GM21786 (cell line): ENCODE results near the gene USP17L28.
"Not testable (repeated sequence)": the region's sequence is repeated elsewhere in the genome, so short reads cannot be mapped to it uniquely, and the experiment has no call there.

ENCODE experiments used
- ATAC-seq: cut with Tn5 transposase; IDR thresholded peaks from one replicate; pipeline ENCODE4 v1.9.1; 2021; ENCODE audit not compliant: unreplicated experiment

Gene USP17L28, protein sequence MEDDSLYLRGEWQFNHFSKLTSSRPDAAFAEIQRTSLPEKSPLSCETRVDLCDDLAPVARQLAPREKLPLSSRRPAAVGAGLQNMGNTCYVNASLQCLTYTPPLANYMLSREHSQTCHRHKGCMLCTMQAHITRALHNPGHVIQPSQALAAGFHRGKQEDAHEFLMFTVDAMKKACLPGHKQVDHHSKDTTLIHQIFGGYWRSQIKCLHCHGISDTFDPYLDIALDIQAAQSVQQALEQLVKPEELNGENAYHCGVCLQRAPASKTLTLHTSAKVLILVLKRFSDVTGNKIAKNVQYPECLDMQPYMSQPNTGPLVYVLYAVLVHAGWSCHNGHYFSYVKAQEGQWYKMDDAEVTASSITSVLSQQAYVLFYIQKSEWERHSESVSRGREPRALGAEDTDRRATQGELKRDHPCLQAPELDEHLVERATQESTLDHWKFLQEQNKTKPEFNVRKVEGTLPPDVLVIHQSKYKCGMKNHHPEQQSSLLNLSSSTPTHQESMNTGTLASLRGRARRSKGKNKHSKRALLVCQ

GRCh38 chr4:9348593-9348992 is at the start of gene USP17L28:
TSS of gene USP17L28 (plus strand) at chr4:9348893. CDS start at chr4:9348893, 0 bp downstream.
- ATAC-seq = not testable (repeated sequence)

- not testable (repeated sequence) for ATAC-seq
Measured at GRCh38 chr4:9324191-9324590, 24.5 kb upstream of the USP17L28 start.

DNA sequence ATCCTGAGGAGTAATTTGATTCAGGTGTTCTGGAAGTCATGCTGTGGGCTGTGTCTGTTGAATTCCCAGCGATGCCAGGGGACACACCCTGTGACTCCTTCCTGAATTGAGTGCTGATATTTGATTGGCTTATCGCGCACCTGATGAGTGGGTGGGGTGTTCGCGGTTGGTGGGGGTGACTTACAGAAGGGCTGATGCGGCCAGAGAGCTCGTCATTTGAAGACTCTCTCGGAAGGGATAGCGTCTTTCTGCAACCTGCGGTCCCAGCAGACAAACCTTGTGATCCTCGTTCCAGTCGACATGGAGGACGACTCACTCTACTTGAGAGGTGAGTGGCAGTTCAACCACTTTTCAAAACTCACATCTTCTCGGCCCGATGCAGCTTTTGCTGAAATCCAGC is 23.8 kb upstream of the USP17L28 start, which contains the start of gene USP17L24:
USP17L24 (plus strand) TSS at position 301 of the 400 bp plus-strand sequence; CDS start at position 301, 0 bp downstream.
- not testable (repeated sequence) for ATAC-seq

GRCh38 chr4:9329611-9330010 is 19.1 kb upstream of the USP17L28 start, which contains the start of gene USP17L25:
TSS of gene USP17L25 (plus strand) at chr4:9329911. CDS start at chr4:9329911, 0 bp downstream.
- not testable (repeated sequence) for ATAC-seq

GRCh38 chr4:9334358-9334757 is 14.3 kb upstream of the USP17L28 start, which contains the start of gene USP17L26:
TSS of gene USP17L26 (plus strand) at chr4:9334658. CDS start at chr4:9334658, 0 bp downstream.
- ATAC-seq = not testable (repeated sequence)

DNA sequence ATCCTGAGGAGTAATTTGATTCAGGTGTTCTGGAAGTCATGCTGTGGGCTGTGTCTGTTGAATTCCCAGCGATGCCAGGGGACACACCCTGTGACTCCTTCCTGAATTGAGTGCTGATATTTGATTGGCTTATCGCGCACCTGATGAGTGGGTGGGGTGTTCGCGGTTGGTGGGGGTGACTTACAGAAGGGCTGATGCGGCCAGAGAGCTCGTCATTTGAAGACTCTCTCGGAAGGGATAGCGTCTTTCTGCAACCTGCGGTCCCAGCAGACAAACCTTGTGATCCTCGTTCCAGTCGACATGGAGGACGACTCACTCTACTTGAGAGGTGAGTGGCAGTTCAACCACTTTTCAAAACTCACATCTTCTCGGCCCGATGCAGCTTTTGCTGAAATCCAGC is 9.6 kb upstream of the USP17L28 start, which contains the start of gene USP17L5:
USP17L5 (plus strand) TSS at position 301 of the 400 bp plus-strand sequence; CDS start at position 301, 0 bp downstream.
- ATAC-seq = not testable (repeated sequence)

DNA sequence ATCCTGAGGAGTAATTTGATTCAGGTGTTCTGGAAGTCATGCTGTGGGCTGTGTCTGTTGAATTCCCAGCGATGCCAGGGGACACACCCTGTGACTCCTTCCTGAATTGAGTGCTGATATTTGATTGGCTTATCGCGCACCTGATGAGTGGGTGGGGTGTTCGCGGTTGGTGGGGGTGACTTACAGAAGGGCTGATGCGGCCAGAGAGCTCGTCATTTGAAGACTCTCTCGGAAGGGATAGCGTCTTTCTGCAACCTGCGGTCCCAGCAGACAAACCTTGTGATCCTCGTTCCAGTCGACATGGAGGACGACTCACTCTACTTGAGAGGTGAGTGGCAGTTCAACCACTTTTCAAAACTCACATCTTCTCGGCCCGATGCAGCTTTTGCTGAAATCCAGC is 4.8 kb upstream of the USP17L28 start, which contains the start of gene USP17L27:
USP17L27 (plus strand) TSS at position 301 of the 400 bp plus-strand sequence; CDS start at position 301, 0 bp downstream.
- ATAC-seq = not testable (repeated sequence)

DNA sequence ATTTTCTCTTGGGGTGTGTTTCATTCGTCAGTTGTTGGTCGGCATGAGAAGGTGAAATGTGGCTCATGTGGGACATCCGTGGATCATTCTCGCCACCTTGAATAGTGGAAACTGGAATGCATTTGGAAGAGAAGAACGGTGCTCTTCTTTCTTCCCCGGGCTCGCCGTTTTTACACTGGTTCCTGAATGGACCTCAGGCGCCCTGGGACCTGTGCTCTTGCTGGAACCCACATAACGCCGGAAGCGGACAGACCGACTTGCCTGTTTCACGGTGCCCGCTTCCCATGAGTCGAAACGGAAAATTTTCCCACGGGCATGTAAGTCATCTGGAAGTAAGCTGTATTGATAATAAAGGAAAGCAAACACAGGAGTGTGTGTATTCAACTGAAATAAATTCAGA is 2.2 kb downstream of the USP17L28 start:
- ATAC-seq = not testable (repeated sequence)

DNA sequence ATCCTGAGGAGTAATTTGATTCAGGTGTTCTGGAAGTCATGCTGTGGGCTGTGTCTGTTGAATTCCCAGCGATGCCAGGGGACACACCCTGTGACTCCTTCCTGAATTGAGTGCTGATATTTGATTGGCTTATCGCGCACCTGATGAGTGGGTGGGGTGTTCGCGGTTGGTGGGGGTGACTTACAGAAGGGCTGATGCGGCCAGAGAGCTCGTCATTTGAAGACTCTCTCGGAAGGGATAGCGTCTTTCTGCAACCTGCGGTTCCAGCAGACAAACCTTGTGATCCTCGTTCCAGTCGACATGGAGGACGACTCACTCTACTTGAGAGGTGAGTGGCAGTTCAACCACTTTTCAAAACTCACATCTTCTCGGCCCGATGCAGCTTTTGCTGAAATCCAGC is 4.6 kb downstream of the USP17L28 start, which contains the start of gene USP17L29:
USP17L29 (plus strand) TSS at position 301 of the 400 bp plus-strand sequence; CDS start at position 301, 0 bp downstream.
- not testable (repeated sequence) for ATAC-seq

- ATAC-seq = not testable (repeated sequence)
Measured at GRCh38 chr4:9362829-9363228, 14.1 kb downstream of the USP17L28 start, which contains the start of gene USP17L30. TSS of gene USP17L30 (plus strand) at chr4:9363129. CDS start at chr4:9363129, 0 bp downstream.

DNA sequence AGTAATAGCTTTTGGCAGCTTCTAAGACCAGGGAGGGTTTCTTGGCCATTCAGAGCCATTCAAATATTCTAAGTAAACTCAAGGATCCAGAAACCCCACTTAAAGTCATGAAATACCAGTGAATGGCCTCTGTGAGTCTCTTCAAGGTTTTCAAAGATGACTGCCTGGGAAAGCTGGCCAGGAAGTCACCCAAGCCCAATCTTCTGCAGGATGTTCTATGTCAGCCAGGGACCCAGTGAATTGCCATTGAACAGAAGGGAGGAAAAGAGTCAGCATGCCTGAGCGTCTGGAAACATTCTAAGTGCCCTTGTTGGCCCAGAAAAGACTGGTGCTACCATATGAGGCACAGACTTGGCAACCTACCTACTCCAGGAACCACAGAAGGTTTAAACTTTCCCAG is 31.2 kb downstream of the USP17L28 start:
- not testable (repeated sequence) for ATAC-seq

- ATAC-seq = not testable (repeated sequence)
Measured at GRCh38 chr4:9381012-9381534, 32.4 kb downstream of the USP17L28 start.

- no peak for ATAC-seq
Measured at GRCh38 chr4:9384126-9384525, 35.4 kb downstream of the USP17L28 start.

GRCh38 chr4:9389001-9389400 is 40.3 kb downstream of the USP17L28 start:
- not testable (repeated sequence) for ATAC-seq
